Left ventricle myocardium superior (tissue), 1 donor: Measurements from ENCODE around the gene CACNA1D. TPM values are rescaled to one million over a fixed set of nuclear protein-coding genes. Genes with fewer than 3 reads are reported as not detected.

ENCODE experiments used
- ATAC-seq: fragments of 200-7000 bp; cut with Tn5 transposase; one replicate; pipeline ENCODE4 v1.9.1; 2020; ENCODE audit warnings: mild to moderate bottlenecking, moderate library complexity
- DNase-seq: peaks from one replicate; pipeline ENCODE4 v3.0.0-alpha.2; 2020
- intact Hi-C: fragments of 100-400 bp; cut with micrococcal nuclease; formaldehyde crosslinking; loops from one replicate; pipeline ENCODE4 v1.11.0; 2022
- total RNA-seq: library from RNA; stranded (reverse); fragmentation: NEBNext Ultra II Directional; extraction: Animal tissue kit (Norgen Biotek cat#: 25700); gene quantifications from one replicate; pipeline ENCODE4 v1.2.1, GENCODE V29; 2021
- donor health status: DM: no; HTN: yes; CAD: no; lungs with severe emphysema.

CACNA1D gene
- total RNA-seq, 1 donor from 2014 or later = 1.0 TPM

DNA sequence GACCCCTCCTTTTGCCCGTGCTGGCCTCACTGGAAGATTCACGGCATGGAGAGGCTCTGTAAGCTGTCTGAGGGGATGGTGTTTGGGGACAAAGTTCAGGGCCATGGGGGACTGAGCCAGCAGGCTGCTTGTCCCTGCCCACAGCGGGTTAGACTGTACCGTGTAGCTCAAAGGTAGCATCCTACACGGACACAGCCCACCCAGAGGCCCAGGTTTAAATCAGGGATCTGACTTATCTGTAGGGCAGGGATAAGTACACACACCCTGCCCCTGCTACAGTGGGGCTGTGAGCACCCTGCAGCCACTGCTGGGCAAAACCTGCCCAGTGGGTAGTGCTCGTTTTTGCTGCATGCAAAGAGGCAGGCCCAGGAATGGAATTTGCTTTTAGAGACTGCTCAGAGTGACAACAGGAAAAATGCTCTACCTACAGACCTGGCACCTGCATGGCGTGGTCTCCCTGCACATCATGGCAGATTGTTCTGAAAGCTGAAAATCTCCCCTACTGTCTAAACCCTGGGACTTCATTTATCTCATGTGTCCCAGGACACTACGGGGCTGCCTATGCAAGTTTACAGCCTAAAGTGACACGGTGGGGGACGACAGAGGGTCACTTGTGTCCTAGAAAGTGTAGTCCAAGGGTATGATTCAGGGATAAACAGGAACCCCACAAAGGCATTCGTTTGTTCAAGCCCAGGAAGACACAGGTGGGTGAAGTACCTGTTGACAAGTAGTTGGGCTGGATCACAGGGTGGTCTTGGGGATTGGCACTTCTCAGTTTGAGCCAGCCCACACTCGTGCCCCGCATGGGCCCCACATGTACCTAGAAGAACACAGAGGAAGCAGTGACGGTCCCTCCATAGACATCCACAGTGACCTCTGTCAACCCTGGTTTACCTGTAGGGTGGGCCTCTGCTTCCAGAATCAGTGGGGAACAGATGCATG lies 324.1 kb downstream of the CACNA1D start:
- DNase-seq (no peak), ATAC-seq (no peak)
- intact Hi-C loops = no loop called here

DNA sequence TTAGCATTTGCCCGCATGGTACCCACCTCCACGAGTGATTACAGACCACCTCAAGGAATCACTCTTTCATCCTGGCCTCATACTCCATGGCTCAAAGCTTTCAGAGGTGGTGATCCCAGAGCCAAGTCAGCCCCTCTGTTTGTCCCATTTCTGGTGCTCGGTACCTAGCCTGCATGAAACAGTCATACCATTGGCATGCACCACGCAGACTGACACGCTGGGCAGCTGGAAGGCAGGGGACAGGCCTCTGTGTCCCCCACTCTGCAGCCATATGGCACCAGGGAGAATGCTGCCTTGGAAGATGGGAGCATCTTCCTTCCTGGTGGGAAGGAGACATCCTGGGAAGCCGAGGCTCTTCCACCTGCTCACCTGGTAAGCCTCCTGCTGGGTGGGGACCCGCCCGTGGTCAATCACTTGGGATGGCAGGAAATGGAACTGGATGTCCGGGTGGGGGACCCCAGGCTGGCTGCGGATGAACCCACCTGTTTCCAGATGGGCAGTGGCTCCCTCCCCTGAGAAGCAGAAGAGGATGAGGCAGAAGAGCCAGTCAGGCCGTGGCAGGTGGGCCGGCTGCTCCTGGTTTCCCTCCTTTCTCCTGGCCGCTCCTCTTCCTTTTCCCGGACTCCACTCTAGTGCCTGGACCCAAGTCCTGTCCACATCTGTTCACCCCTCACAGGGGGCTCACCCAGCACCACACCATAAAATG lies 324.9 kb downstream of the CACNA1D start:
- no peak for DNase-seq
- intact Hi-C loops = no loop called here
- ATAC-seq = no peak

DNA sequence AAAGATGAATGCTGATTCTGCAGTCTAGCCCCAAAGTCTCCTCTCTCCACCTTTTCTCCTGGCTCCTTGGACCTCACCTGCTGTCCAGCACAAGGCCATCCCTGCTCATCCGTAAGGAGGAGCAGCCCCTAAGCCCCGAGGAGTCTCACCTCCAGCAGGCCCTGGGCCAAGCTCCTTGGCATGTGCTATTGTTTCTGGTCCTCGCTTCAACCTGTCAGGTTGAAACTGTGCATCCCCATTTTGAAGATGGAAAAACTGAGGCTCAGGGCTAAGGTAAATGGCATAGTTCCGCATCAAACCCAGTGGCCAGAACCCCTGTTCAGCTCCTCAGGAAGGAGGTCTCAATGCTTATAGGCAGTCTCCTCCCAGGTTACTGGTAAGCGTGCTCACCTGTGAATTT lies 325.7 kb downstream of the CACNA1D start:
- DNase-seq = no peak

DNA sequence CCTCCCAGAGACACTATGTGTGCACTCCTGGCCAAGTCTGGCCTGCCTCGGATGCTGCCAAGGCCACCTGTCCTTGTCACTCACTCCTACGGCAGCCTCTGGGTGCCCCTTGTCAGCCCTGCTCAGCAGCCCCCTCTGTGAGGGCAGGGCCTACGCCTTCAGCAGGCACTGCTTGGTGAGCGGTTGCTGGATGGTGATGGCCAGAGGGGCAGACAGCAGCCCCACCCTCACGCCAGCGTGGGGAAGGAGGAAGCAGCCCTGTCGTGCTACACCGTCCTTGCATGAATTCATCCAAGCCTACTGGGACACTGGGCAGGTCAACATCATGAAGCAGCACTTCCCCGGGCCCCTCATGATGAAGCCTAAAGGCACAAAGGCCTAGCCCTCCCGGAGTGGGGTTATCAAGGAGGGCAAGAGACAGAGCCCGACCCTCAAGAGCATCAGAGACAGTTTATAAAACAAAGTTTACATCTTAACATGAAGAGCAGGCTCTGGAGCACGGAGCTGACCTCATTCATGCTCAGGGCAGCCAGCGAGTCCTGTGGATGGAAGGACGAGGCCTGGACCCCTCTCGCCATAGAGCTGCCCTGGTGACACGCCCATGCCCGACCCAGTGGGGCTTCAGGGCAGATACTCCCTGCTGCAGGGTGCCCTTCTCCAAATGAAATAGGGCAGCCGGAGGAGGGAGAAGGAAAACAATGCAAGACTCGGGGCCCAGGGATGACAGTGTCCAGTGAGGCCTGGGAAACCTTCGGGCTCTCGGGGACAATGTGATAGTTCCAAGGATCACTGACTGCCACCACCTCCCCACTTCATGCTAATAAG lies 326.6 kb downstream of the CACNA1D start:
- DNase-seq (no peak), ATAC-seq (no peak)
- intact Hi-C loops = no loop called here

More for the DNA sequence above, 325.7 kb downstream of the CACNA1D start:
- ATAC-seq = no peak
- intact Hi-C loops = no loop called here

DNA sequence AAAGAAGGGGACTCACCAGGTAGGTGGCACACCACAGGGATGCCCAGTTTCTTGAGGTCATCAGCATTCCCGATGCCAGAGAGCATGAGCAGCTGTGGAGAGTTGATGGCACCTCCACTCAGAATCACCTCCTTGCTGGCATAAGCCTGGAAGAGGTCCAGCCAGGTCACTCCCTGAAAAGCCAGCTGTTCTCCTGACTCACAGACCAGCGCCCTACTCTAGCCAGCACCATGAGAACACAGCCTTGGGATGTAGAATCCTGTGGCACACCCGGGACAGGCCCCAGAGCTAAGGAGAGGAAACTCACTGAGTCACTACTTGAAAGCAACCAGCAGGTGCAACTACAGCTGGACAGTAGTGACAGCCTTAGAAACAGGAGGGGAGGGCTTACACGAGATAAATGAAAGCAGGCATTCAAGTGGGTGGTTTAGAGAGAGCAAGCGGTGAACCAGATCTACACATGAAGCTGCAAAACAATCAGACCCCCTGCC lies 327.3 kb downstream of the CACNA1D start:
- intact Hi-C loops = no loop called here
- DNase-seq = no peak
- ATAC-seq = peak; percentile 76

DNA sequence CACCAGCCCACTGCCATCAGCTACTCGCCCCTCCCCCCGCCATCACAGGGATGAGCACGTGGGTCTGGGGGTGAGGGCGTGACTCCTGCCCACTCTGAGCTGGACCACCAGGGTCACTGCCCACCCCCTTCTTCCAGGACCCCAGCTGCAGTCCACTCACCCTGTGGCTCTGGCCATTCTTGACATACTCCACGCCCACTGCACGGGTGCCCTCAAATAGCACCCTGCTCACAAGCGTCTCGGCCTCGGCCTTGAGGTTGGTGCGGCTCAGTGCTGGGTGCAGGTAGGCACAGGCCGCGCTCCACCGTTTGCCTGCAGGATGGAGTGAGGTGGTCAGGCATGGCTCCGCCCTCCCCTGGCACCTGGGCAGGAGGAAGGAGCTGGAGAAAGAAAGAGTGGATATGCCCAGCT lies 327.9 kb downstream of the CACNA1D start:
- intact Hi-C loops = no loop called here
- no peak for DNase-seq
- no peak for ATAC-seq

DNA sequence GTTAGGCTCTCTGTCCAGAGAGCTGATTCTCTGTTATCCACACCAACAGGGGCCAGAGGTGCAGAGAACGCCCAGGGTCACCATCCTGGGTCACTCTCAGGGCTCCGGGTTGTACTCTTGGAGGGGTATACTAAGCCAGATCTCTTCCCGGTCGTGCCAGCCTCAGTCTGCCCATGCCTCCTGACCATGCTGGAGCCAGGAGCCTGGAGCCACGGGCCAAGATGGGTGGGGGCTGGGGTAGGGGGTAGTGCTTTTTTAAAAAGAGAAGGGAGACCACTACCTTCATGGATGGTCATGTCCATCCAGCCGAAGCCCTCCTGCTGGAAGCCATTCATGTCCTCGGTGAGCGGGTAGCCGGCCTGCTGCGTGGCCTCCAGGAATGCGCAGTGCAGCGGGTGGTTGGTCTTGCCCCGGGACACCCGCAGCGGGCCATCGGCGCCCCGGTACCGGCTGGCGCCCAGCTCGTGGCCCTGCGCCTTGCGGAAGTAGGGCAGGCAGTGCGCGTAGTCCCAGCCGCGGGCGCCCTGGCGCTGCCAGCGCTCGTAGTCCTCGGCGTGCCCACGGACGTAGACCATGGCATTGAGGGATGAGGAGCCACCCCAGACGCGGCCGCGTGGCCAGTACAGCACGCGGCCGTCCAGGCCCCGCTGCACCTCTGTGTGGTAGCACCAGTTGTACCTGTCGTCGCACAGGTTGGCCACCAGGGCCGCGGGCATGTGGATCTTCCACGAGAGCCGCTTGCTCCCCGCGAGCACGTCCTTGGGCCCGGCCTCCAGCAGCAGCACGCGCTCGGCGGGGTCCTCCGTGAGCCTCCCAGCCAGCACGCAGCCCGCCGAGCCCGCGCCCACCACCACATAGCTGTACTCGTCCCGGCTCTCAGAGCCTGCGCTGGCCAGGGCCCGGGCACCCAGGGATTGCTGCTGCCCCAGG lies 328.9 kb downstream of the CACNA1D start:
- intact Hi-C loops = no loop called here

DNA sequence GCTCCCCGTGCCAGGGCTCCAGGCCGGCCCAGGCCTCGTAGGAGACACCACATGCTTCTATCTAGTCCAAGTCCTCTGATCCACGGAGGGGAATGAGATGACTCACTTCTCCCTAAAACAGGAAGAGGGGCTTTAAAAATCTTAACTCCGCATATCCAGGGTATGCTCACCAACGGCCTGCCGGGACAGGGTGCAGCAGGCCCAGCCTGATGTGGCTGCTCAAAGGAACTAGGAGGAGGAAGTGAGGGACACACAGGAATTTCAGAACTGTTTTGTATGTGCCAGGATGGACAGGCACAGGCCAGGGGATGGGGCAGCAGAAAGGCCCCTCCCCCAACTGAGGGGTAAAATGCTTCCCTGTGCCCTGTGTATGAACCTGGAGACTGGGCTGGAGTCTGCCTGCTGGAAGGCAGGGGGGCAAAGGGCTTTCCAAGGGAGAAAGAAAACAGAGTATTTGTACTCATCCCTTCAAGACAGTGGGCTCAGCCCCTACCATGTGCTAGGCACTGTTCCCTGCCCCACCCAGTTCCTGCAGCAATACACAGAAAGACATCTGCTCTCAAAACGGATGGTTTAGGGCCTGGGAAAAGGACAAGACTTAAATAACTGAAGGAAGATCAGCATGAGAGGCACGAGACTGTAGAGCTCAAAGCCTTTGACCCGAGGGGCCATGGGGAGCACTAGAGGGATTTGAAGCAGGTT lies 329.7 kb downstream of the CACNA1D start:
- intact Hi-C loops = no loop called here
- DNase-seq (no peak), ATAC-seq (no peak)

More for the DNA sequence above, 328.9 kb downstream of the CACNA1D start:
- DNase-seq (no peak), ATAC-seq (no peak)

DNA sequence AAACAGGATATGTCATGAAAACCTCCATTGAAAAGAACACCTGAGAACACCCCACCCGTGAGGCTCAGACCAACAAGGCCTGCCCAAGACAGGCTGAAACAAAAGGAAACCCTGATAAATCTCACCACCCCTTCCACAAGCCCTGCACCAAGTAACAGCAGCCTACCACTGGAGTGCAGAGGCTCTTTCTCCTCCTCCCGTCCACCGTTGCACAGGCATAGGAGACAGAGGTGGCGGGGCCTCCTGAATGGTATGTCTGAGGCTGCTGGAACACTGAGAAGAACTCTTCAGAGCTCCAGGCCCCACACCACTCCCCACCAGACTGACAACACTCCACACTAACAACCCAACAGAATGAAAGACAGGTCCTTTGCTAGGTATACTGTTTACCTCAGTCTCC lies 330.4 kb downstream of the CACNA1D start:
- ATAC-seq (no peak), DNase-seq (no peak)
- intact Hi-C loops = no loop called here

DNA sequence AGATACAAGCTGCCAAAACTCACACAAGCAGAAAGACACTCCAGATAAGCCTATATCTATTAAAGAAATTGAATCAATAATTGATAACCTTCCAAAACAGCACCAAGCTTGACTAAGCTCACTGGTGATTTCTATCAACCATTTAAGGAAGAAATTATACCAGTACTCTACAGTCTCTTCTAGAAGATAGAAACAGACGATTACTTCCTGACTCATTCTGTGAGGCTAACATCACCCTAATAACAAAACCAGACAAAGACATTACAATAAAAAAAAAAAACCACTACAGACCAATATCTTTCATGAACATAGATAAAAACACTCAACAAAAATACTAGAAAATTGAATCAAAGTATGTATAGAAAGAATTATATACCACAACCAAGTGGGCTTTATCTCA lies 331.6 kb downstream of the CACNA1D start:
- ATAC-seq (no peak), DNase-seq (no peak)
- intact Hi-C loops = no loop called here

DNA sequence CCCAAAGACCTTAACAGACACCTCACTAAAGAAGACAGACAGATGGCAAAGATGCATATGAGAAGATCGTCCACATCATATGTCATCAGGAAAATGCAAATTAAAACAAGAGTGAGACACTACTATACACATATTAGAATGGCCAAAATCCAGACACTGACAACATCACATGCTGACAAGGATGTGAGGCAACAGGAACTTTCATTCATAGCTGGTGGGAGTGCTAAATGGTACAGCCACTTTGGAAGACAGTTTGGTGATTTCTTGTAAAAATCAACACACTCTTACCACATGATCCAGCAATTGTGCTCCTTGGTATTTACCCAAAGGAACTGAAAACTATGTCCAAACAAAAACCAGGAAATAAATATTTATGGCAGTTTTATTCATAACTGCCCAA lies 334.2 kb downstream of the CACNA1D start:
- intact Hi-C loops = no loop called here
- ATAC-seq (no peak), DNase-seq (no peak)

DNA sequence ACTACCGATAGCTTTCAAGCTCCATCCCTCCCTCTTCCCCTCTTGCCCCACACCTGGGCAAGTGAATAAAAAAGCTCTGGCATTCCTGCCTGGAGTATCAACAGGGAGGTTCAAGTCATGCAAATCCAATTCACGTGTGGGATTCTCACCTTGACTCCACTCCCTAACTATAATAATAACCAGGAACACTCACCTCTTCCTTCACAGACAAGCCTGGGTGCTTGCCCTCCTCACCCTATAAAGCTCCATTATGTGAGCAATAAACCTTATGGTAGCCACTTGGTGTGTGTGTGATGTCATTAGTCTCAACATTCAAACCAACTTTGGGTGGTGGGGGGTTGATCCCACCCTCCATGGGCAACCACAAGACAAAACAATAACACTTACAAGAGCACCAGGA lies 335.2 kb downstream of the CACNA1D start:
- intact Hi-C loops = no loop called here
- ATAC-seq (no peak), DNase-seq (no peak)

DNA sequence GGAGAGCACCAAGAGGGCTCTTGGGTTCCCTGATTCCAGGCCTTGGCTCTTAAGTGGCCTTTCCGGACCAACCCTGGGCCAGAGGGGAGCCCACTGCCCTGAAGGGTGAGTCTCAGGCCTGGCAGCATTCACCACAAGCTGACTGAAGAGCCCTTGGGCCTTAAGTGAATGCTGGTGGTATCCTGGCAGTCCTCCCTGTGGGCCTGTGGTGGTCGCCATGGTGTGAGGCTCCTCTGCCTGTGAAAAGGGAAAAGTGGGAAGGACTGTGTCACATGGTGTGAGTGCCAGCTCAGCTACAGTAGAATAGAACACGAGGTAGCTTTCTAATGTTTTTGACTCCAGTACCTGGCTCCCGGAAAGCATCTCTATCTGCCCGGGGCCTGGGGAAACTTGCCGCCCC lies 336.5 kb downstream of the CACNA1D start:
- DNase-seq (no peak), ATAC-seq (no peak)
- intact Hi-C loops = no loop called here

DNA sequence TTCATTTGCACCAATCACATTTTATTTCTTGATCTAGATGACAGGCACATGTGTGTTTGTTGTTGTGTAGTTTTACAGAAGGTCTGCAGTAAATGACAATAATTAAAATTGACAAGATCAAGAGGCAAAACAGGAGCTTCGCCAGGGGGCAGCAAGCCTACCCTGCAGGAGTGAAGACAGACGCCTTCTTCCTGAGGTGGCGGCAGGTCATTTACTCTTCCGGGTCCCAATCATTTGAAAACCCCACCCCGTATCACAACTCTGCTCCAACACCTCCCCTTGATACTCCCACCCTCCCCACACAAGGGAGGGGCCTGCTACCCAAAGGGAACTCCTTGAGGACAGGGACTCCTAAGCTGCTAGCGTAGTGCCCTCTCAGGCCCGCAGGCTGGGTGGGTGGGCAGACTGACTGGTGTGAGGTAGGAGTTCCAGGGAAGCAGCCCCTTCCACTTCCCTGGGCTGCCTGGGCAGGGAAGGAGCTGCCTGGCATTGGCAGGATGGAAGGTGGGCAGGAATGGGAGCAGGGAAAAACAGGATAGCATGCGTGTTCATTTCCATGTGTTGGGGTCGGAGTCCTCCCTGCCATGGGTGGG lies 338.7 kb downstream of the CACNA1D start:
- intact Hi-C loops = no loop called here
- no peak for DNase-seq
- no peak for ATAC-seq

DNA sequence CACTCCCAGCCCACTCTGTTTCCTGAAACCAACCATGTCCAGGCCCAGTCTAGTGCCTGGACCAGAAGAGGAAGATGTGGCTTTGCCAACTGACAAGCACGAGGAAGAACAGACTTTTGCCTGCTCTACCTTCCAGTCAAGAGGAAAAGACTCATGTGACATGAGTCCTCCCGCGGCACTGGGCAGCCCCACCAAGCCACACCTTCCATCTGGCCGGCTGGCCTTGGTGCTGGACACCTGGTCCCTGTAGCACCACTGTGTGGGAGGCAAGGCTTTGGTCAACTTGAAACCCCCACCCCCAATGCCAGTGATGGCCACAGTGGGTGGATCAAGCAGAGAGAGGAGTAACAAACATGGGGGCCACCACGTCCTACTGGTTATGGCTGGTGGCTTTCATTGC lies 339.3 kb downstream of the CACNA1D start:
- DNase-seq (no peak), ATAC-seq (no peak)
- intact Hi-C loops = no loop called here

DNA sequence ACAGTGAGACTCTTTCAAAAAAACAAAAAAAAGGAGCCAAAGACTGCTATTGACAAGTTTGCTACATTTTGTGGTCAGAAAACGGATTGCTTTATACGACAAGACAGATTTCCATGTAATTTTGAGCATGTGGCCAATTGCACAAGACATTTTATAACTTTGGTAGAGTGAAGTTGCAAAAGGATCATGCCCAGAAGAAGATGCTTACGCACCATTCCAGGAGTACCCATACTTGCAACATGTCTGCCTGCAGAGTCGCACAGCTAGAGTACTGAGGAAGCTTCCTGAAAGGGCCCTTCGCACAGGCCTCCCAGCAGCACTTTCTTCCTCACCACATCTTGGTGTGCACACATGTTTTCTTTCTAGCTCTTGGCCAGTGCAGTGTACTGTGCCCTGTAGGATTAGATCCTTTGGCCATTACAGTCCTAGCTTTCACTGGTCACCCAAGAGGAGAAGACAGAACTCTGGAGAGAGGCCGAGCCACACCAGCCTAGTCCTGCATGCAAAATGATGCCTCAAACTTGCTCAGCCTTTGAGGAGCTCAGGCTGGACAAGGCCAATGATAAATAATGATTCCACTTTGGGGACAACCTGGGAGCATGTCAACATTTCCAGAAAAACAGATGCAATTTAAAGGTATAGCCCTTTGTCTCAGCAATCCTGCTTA lies 340.2 kb downstream of the CACNA1D start:
- ATAC-seq = no peak
- no peak for DNase-seq

DNA sequence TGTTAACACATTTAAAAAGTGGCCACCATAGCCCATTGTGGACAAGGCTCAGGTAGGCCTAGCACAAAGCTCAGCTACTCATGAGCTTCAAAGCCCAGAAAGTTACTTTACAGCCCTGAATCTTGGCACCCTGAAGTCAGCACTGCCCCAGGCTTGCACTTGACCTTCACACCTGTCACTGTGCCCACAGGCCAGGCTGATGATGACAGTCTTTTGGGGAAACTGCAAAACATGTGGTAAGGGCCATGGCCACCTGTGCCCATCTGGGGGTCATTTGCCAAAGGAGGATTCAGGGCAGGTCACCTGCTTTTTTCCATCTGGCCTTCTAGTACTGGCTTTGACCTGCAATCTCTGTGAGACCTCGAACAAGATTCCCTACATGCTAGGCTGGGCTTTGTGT lies 340.8 kb downstream of the CACNA1D start:
- ATAC-seq (no peak), DNase-seq (no peak)
- intact Hi-C loops = no loop called here

More for the DNA sequence above, 340.2 kb downstream of the CACNA1D start:
- intact Hi-C loops = no loop called here
